Hepatocyte (in vitro differentiated cells): ENCODE measurements around the gene VWA2.

Experiments
- CTCF ChIP-seq: fragments of 200-600 bp; sonication (generic); IDR thresholded peaks from 2 replicates; pipeline ENCODE4 v1.5.1; 2016; ENCODE audit warnings: antibody characterized with exemption, mild to moderate bottlenecking; ENCODE audit not compliant: poor library complexity
- EZH2 ChIP-seq: fragments of 200-600 bp; sonication (generic); IDR thresholded peaks from 2 replicates; pipeline ENCODE4 v1.6.1; 2016; ENCODE audit warnings: antibody characterized with exemption, mild to moderate bottlenecking, borderline replicate concordance
- EZH2phosphoT487 ChIP-seq: fragments of 200-600 bp; sonication (generic); IDR thresholded peaks from one replicate; pipeline ENCODE4 v1.6.1; 2018; ENCODE audit warnings: antibody characterized with exemption, mild to moderate bottlenecking, low read depth, moderate library complexity; ENCODE audit not compliant: unreplicated experiment, severe bottlenecking

DNA sequence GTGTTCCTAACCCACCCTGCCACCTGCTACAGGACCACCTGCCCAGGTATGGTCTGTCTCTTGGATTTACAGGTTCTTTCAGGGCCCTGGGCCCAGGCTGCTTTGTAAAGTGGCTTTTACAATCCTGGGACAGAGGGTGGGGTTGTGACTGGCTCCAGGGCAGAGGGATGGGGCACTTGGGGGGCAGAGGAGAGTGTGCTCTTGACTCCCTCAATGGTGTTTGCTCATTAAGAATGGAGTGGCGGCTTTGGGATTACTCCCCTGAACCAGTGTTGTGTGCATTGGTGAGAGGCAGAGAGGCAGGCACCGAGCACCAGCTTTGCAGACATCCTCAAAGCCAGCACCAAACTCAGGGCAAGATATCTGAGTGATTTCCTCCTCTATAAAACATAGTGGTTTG lies 43.5 kb downstream of the VWA2 start:
- TF ChIP-seq CTCF = no peak
- TF ChIP-seq EZH2 = no peak
- no peak for TF ChIP-seq EZH2phosphoT487
